ENCODE data around the gene GCAT. TPM values are rescaled to one million over a fixed set of nuclear protein-coding genes. Genes with fewer than 3 reads are reported as not detected.

Gene GCAT
- total and polyA plus RNA-seq, 9 of the 15 experiments (the other 6 are each of a cell fraction or from before 2014, with no cell fraction given), result 1.9 to 69.9 (median 26.4) TPM

- ChIA-PET POLR2A (interaction anchor here (0.8 to 5.0 kb wide), 3 partner anchors 9 to 91 kb away, joined by 3 to 34 read pairs (median 3); partner anchors contain the start of gene GCAT), CTCF (ENCODE audit: low intra/inter-chr PET ratio) (no interaction called here)
- no peak for FAIRE-seq
- no peaks in the 10 kb centered on the region for H3K9me1 ChIP-seq (ENCODE audit: control insufficient read depth, insufficient read depth, low read length)
- no peak overlapping the region for H3K4me2 ChIP-seq (ENCODE audit: insufficient read depth, low read length)
- H4K20me1 ChIP-seq (replicated peaks; ENCODE audit: control insufficient read depth, insufficient read depth, low read length), result no peaks in the 10 kb centered on the region
- in situ Hi-C loops (cut with MboI) (no loop called here), intact Hi-C loops (cut with micrococcal nuclease) (no loop called here)
- BruUV-seq (replicated peaks), result no TSS peak
- H2AFZ ChIP-seq (ENCODE audit: low read depth, low read length), result no peak overlapping the region
- H3K27me3 ChIP-seq (ENCODE audit: control insufficient read depth in 2 of 2, insufficient read depth in 2 of 2, low read length in 2 of 2), result no peaks in the 10 kb centered on the region
- TF ChIP-seq KLF6 (CRISPR knock-in tag; IDR thresholded peaks at IDR 0.05; ENCODE audit: borderline replicate concordance) (no peak), RB1 (IDR thresholded peaks at IDR 0.05; ENCODE audit: low read depth) (no peak), ZBTB26 (CRISPR knock-in tag; IDR thresholded peaks at IDR 0.05) (no peak), TSC22D4 (tag; IDR thresholded peaks at IDR 0.05) (no peak), PHTF2 (CRISPR knock-in tag; IDR thresholded peaks at IDR 0.05) (no peak), PRPF4 (IDR thresholded peaks at IDR 0.05; ENCODE audit: insufficient read depth, low read depth, low read length, poor library complexity, severe bottlenecking) (no peak), ARNT (IDR thresholded peaks at IDR 0.05) (no peak), ELF2 (CRISPR knock-in tag; IDR thresholded peaks at IDR 0.05) (no peak), RBM14 (IDR thresholded peaks at IDR 0.05; ENCODE audit: borderline replicate concordance, insufficient read depth, low read depth, low read length) (no peak), ETV6 (IDR thresholded peaks at IDR 0.05; ENCODE audit: borderline replicate concordance in 1 of 2, low read depth in 2 of 2, low read length in 1 of 2) (no peak), ETV6 (CRISPR knock-in tag; IDR thresholded peaks at IDR 0.05; ENCODE audit: borderline replicate concordance) (no peak), TFAM (CRISPR knock-in tag; conservative IDR thresholded peaks at IDR 0.05) (no peak), VEZF1 (CRISPR knock-in tag; IDR thresholded peaks at IDR 0.05) (no peak)
- ATAC-seq, result no peak
- DNase-seq (ENCODE audit: extremely low read depth in 1 of 4, low spot score in 3 of 4), result no peak
- 54% methylated on average over 3 of the region's 5 CpGs for WGBS (ENCODE audit: insufficient coverage, low coverage, missing lambda C conversion rate)
- H3K79me2 ChIP-seq (ENCODE audit: control insufficient read depth, insufficient read depth, low read length), result no peaks in the 10 kb centered on the region
- no peak overlapping the region for H3K4me3 ChIP-seq
- H3K27ac ChIP-seq (ENCODE audit: extremely low read depth, low read depth, low read length), result no peak overlapping the region
- H3K36me3 ChIP-seq (ENCODE audit: control insufficient read depth, insufficient read depth, low read length), result peaks cover 19% of the 10 kb centered on the region; the same call in 2 of the 3 replicates
- no peaks in the 10 kb centered on the region for H3K9me3 ChIP-seq (replicated peaks; ENCODE audit: control insufficient read depth, insufficient read depth, low read depth, low read length)
- H3K4me1 ChIP-seq (replicated peaks in 1 of 2; ENCODE audit: control insufficient read depth in 2 of 2, insufficient read depth in 2 of 2, low read length in 2 of 2), result peaks cover 7 to 23% of the 10 kb centered on the region in 2 experiments; a peak in 4 of 5 replicates
- H3K9ac ChIP-seq (ENCODE audit: insufficient read depth in 1 of 2, low read depth in 2 of 2, low read length in 2 of 2), result no peak overlapping the region
These were observed 12.6 kb downstream of the GCAT start for GRCh38 chr22:37820350-37820749.
